H9 (cell line): ENCODE data around the gene TPTE2. TPM values are rescaled to one million over a fixed set of nuclear protein-coding genes. Genes with fewer than 3 reads are reported as not detected.

Experiments used
- DNase-seq: peaks from one replicate; pipeline ENCODE4 v3.0.0-alpha.2; 2017
- H2AFZ ChIP-seq: one replicate; pipeline ENCODE4 v1.6.1; 2013; ENCODE audit warnings: mild to moderate bottlenecking, low read length, control low read depth, moderate library complexity
- H2AK5ac ChIP-seq: 2 replicates; pipeline ENCODE4 v1.6.1; 2013; ENCODE audit warnings: low read length, control low read depth, mixed read lengths; ENCODE audit not compliant: insufficient read length
- H2BK120ac ChIP-seq: one replicate; pipeline ENCODE4 v1.6.1; 2013; ENCODE audit warnings: low read depth, mild to moderate bottlenecking, low read length, control low read depth, inconsistent platforms; ENCODE audit not compliant: poor library complexity, severe bottlenecking
- H2BK12ac ChIP-seq: 2 replicates; pipeline ENCODE4 v1.6.1; 2013; ENCODE audit warnings: low read length, control low read depth, mixed read lengths, low read depth; ENCODE audit not compliant: insufficient read length
- H2BK15ac ChIP-seq: 2 replicates; pipeline ENCODE4 v1.6.1; 2013; ENCODE audit warnings: low read depth, low read length, control low read depth
- H2BK20ac ChIP-seq: one replicate; pipeline ENCODE4 v1.6.1; 2013; ENCODE audit warnings: low read depth, mild to moderate bottlenecking, low read length, control low read depth, inconsistent platforms; ENCODE audit not compliant: poor library complexity, severe bottlenecking
- H2BK5ac ChIP-seq: 2 replicates; pipeline ENCODE4 v1.6.1; 2013; ENCODE audit warnings: low read length, control low read depth, mixed read lengths; ENCODE audit not compliant: insufficient read length
- H3K14ac ChIP-seq: 2 replicates; pipeline ENCODE4 v1.6.1; 2013; ENCODE audit warnings: low read length, control low read depth; ENCODE audit not compliant: insufficient read depth
- H3K18ac ChIP-seq: 2 replicates; pipeline ENCODE4 v1.6.1; 2013; ENCODE audit warnings: low read depth, mild to moderate bottlenecking, mixed read lengths, low read length, control low read depth; ENCODE audit not compliant: insufficient read length
- H3K23ac ChIP-seq: 2 replicates; pipeline ENCODE4 v1.6.1; 2013; ENCODE audit warnings: low read length, control low read depth, mixed read lengths, low read depth; ENCODE audit not compliant: insufficient read length
- H3K23me2 ChIP-seq: 2 replicates; pipeline ENCODE4 v1.6.1; 2013; ENCODE audit warnings: low read depth, mild to moderate bottlenecking, mixed read lengths, low read length, control low read depth; ENCODE audit not compliant: insufficient read length, poor library complexity, severe bottlenecking
- H3K27ac ChIP-seq: 2 replicates; pipeline ENCODE4 v1.5.1; 2013; ENCODE audit warnings: low read length, control low read depth, mixed read lengths, low read depth; ENCODE audit not compliant: insufficient read length
- H3K27me3 ChIP-seq: 2 replicates; pipeline ENCODE4 v1.6.1; 2013; ENCODE audit warnings: low read length, control low read depth, inconsistent platforms; ENCODE audit not compliant: insufficient read depth
- H3K4ac ChIP-seq: 2 replicates; pipeline ENCODE4 v1.6.1; 2013; ENCODE audit warnings: low read depth, mild to moderate bottlenecking, control low read depth, inconsistent platforms, low read length, moderate library complexity
- H3K4me1 ChIP-seq: 2 replicates; pipeline ENCODE4 v1.6.1; 2013; ENCODE audit warnings: low read length, control low read depth, inconsistent platforms; ENCODE audit not compliant: insufficient read depth
- H3K4me2 ChIP-seq: 2 replicates; pipeline ENCODE4 v1.6.1; 2013; ENCODE audit warnings: low read length, control low read depth, mixed read lengths; ENCODE audit not compliant: insufficient read length, insufficient read depth
- H3K56ac ChIP-seq: 2 replicates; pipeline ENCODE4 v1.6.1; 2013; ENCODE audit warnings: low read depth, mild to moderate bottlenecking, mixed read lengths, low read length, control low read depth; ENCODE audit not compliant: insufficient read length
- H3K79me1 ChIP-seq: 2 replicates; pipeline ENCODE4 v1.6.1; 2013; ENCODE audit warnings: low read depth, mild to moderate bottlenecking, moderate library complexity, low read length, control low read depth, inconsistent platforms; ENCODE audit not compliant: insufficient read depth, poor library complexity, severe bottlenecking
- H3K79me2 ChIP-seq: 2 replicates; pipeline ENCODE4 v1.6.1; 2013; ENCODE audit warnings: low read length, control low read depth, inconsistent platforms; ENCODE audit not compliant: insufficient read depth
- H3K9ac ChIP-seq: 2 replicates; pipeline ENCODE4 v1.6.1; 2013; ENCODE audit warnings: low read length, control low read depth, mixed read lengths; ENCODE audit not compliant: insufficient read length; ENCODE audit errors: extremely low read depth
- H3K9me3 ChIP-seq: one replicate; pipeline ENCODE4 v1.6.1; 2013; ENCODE audit warnings: low read depth, low read length, inconsistent platforms; ENCODE audit not compliant: control insufficient read depth
- H3T11ph ChIP-seq: one replicate; pipeline ENCODE4 v1.6.1; 2013; ENCODE audit warnings: mild to moderate bottlenecking, low read length, control low read depth, inconsistent platforms
- H4K20me1 ChIP-seq: one replicate; pipeline ENCODE4 v1.6.1; 2013; ENCODE audit not compliant: control insufficient read depth, insufficient read length, insufficient read depth
- H4K5ac ChIP-seq: 2 replicates; pipeline ENCODE4 v1.6.1; 2013; ENCODE audit warnings: low read depth, mild to moderate bottlenecking, mixed read lengths, low read length, control low read depth; ENCODE audit not compliant: insufficient read length
- H4K8ac ChIP-seq: replicated peaks from 2 replicates; pipeline ENCODE4 v1.6.1; 2013; ENCODE audit warnings: low read length, control low read depth, mixed read lengths, low read depth; ENCODE audit not compliant: insufficient read length
- H4K91ac ChIP-seq: 2 replicates; pipeline ENCODE4 v1.6.1; 2013; ENCODE audit warnings: low read depth, mild to moderate bottlenecking, moderate library complexity, mixed read lengths, low read length, control low read depth; ENCODE audit not compliant: insufficient read length
- H3K27ac Mint-ChIP-seq, 3 experiments: 2 replicates in 2 of 3; 3 replicates in 1 of 3; pipeline ENCODE4 v1.8.0; 2020 to 2021; ENCODE audit warnings: mixed read lengths in 3 of 3, mild to moderate bottlenecking in 1 of 3, moderate library complexity in 1 of 3
- H3K27me3 Mint-ChIP-seq: 2 replicates; pipeline ENCODE4 v1.8.0; 2021; ENCODE audit warnings: low read depth, mild to moderate bottlenecking, moderate library complexity, mixed read lengths
- H3K36me3 Mint-ChIP-seq, 3 experiments: 2 replicates in 2 of 3; 3 replicates in 1 of 3; pipeline ENCODE4 v1.8.0; 2020 to 2021; ENCODE audit warnings: low read depth in 3 of 3, mixed read lengths in 3 of 3; ENCODE audit not compliant: insufficient read depth in 1 of 3
- H3K4me1 Mint-ChIP-seq, 2 experiments: 2 replicates each; pipeline ENCODE4 v1.8.0; 2020; ENCODE audit warnings: mixed read lengths in 2 of 2
- H3K4me3 Mint-ChIP-seq, 2 experiments: 2 replicates in 1 of 2; 3 replicates in 1 of 2; pipeline ENCODE4 v1.8.0; 2020 to 2021; ENCODE audit warnings: mild to moderate bottlenecking in 2 of 2, mixed read lengths in 2 of 2, moderate library complexity in 1 of 2
- H3K9me3 Mint-ChIP-seq, 2 experiments: 2 replicates in 1 of 2; 3 replicates in 1 of 2; pipeline ENCODE4 v1.8.0; 2020; ENCODE audit warnings: mild to moderate bottlenecking in 2 of 2, mixed read lengths in 2 of 2, moderate library complexity in 1 of 2
- CTCF ChIP-seq: fragments of 200-600 bp; sonication (generic); conservative IDR thresholded peaks from 3 replicates; pipeline ENCODE4 v1.8.0; 2021; ENCODE audit warnings: antibody characterized with exemption, mild to moderate bottlenecking
- total RNA-seq: library from RNA; stranded (reverse); gene quantifications from 2 replicates; pipeline ENCODE4 v1.2.1, GENCODE V29; 2021

TPTE2 gene
- total RNA-seq, 1 experiment from 2014 or later = not detected

- no peak for DNase-seq
- no peak overlapping the region for H2BK5ac ChIP-seq
Measured at GRCh38 chr13:19606152-19606551, 44.8 kb upstream of the TPTE2 start.

More at GRCh38 chr13:19606152-19606551, 44.8 kb upstream of the TPTE2 start:
- H3K27me3 ChIP-seq = no peaks in the 10 kb centered on the region; the same call in 1 of the 2 replicates
- H3K4me1 Mint-ChIP-seq = peaks cover 3% of the 10 kb centered on the region in 2 experiments; a peak in 3 of 4 replicates
- H3K27ac ChIP-seq = no peak overlapping the region
- H2BK120ac ChIP-seq = no peak overlapping the region
- H3K4me1 ChIP-seq = no peaks in the 10 kb centered on the region
- H3K4ac ChIP-seq = no peak overlapping the region
- no peak overlapping the region for H3K9ac ChIP-seq
- H2BK20ac ChIP-seq = no peak overlapping the region
- H4K5ac ChIP-seq = no peak overlapping the region
- peaks cover 12% of the 10 kb centered on the region for H3K9me3 ChIP-seq
- no peak overlapping the region for H3K18ac ChIP-seq
- H3K23ac ChIP-seq = no peak overlapping the region
- H3K79me2 ChIP-seq = no peaks in the 10 kb centered on the region
- no peak overlapping the region for H2BK12ac ChIP-seq
- no peak overlapping the region for H3K56ac ChIP-seq
- no peak overlapping the region for H3T11ph ChIP-seq
- no peak overlapping the region for H2AFZ ChIP-seq
- H4K91ac ChIP-seq = no peak overlapping the region
- H3K9me3 Mint-ChIP-seq = peaks cover 32 to 60% of the 10 kb centered on the region in 2 experiments
- H3K14ac ChIP-seq = no peak overlapping the region
- no peak overlapping the region for H4K8ac ChIP-seq
- H3K36me3 Mint-ChIP-seq = peaks cover 21 to 29% (median 26%) of the 10 kb centered on the region in 3 experiments
- peaks cover 8% of the 10 kb centered on the region for H3K23me2 ChIP-seq
- no peak overlapping the region for H2BK15ac ChIP-seq
- TF ChIP-seq CTCF = no peak
- H3K4me3 Mint-ChIP-seq = no peak overlapping the region
- H3K4me2 ChIP-seq = no peak overlapping the region
- no peak overlapping the region for H3K27ac Mint-ChIP-seq
- H3K27me3 Mint-ChIP-seq = peaks cover 34% of the 10 kb centered on the region
- no peaks in the 10 kb centered on the region for H4K20me1 ChIP-seq
- H2AK5ac ChIP-seq = no peak overlapping the region
- no peaks in the 10 kb centered on the region for H3K79me1 ChIP-seq
